ENCODE measurements around the gene SPTBN4. TPM values are rescaled to one million over a fixed set of nuclear protein-coding genes. Genes with fewer than 3 reads are reported as not detected.
"Not testable (repeated sequence)": the region's sequence is repeated elsewhere in the genome, so short reads cannot be mapped to it uniquely, and the experiment has no call there.

Gene SPTBN4
- total RNA-seq, 2 donors from 2014 or later: 0.79 to 2.0 TPM

DNA sequence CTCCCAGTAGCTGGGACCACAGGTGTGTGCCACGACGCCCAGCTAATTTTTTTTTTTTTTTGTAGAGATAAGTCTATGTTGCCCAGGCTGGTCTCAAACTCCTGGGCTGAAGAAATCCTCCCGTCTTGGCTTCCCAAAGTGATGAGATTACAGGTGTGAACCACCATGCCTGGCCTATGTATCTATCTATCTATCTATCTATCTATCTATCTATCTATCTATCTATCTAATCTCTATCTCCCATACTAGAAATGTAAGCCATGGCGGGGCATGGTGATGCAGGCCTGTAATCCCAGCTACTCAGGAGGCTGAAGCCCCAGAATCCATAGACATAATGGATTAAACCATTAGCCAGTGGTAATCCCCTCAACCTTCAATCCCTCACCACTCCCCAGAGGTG lies 16.1 kb upstream of the SPTBN4 start:
- H3K9ac ChIP-seq (ENCODE audit: extremely low read depth, low read length, poor library complexity, severe bottlenecking): no peak overlapping the region
- TF ChIP-seq, protein P1, sequence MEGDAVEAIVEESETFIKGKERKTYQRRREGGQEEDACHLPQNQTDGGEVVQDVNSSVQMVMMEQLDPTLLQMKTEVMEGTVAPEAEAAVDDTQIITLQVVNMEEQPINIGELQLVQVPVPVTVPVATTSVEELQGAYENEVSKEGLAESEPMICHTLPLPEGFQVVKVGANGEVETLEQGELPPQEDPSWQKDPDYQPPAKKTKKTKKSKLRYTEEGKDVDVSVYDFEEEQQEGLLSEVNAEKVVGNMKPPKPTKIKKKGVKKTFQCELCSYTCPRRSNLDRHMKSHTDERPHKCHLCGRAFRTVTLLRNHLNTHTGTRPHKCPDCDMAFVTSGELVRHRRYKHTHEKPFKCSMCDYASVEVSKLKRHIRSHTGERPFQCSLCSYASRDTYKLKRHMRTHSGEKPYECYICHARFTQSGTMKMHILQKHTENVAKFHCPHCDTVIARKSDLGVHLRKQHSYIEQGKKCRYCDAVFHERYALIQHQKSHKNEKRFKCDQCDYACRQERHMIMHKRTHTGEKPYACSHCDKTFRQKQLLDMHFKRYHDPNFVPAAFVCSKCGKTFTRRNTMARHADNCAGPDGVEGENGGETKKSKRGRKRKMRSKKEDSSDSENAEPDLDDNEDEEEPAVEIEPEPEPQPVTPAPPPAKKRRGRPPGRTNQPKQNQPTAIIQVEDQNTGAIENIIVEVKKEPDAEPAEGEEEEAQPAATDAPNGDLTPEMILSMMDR (conservative IDR thresholded peaks at IDR 0.05): no peak
- no peaks in the 10 kb centered on the region for H3K9me3 ChIP-seq (ENCODE audit: control insufficient read depth, low read length)
- Mint-ChIP-seq H3K27me3 (ENCODE audit: insufficient read depth) (no peaks in the 10 kb centered on the region), H3K9me3 (no peaks in the 10 kb centered on the region), H3K36me3 (ENCODE audit: low read depth) (peaks cover 11% of the 10 kb centered on the region), H3K27ac (no peak overlapping the region), H3K4me3 (no peak overlapping the region), H3K4me1 (peaks cover 11% of the 10 kb centered on the region)
- peaks cover 4% of the 10 kb centered on the region for H3K4me1 ChIP-seq (ENCODE audit: control insufficient read depth, insufficient read depth, low read length)
- H3K4me3 ChIP-seq (ENCODE audit: low read length): no peak overlapping the region
- H3K36me3 ChIP-seq (ENCODE audit: control insufficient read depth, insufficient read depth, low read length): no peaks in the 10 kb centered on the region
- DNase-seq: no peak
- 86 to 90% methylated on average over 2 to 4 of the region's 4 CpGs for WGBS, 2 experiments (ENCODE audit: insufficient coverage in 1 of 2, insufficient read length in 1 of 2)
- no peak overlapping the region for H3K27ac ChIP-seq (ENCODE audit: low read depth, low read length)
- no peaks in the 10 kb centered on the region for H3K27me3 ChIP-seq (ENCODE audit: control insufficient read depth, insufficient read depth, low read length, poor library complexity, severe bottlenecking)

DNA sequence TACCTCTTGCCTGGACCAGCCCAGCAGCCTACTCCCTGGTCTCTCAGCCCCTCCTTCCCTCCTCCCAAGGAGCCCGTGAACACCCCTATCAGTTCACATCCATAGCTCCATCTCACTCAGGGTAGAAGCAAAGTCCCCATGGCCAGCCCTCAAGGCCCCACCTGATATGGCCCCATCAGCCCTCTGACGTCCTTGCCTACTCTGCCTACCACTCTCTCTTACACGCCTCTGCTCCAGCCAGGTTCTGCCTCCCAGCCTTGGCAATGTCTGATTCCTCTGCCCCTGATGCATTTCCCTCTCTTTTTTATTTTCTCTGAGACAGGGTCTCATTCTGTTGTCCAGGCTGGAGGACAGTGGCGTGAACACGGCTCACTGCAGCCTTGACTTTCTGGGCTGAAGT lies 14.8 kb upstream of the SPTBN4 start:
- H3K4me1 Mint-ChIP-seq: no peaks in the 10 kb centered on the region
- H3K27me3 Mint-ChIP-seq (ENCODE audit: insufficient read depth): no peaks in the 10 kb centered on the region
- H3K36me3 Mint-ChIP-seq (ENCODE audit: low read depth): peaks cover 16% of the 10 kb centered on the region
- no peak overlapping the region for H3K9ac ChIP-seq (ENCODE audit: extremely low read depth, low read length, poor library complexity, severe bottlenecking)
- no peak overlapping the region for H3K27ac Mint-ChIP-seq
- no peaks in the 10 kb centered on the region for H3K9me3 ChIP-seq (ENCODE audit: control insufficient read depth, low read length)
- no peak for DNase-seq
- WGBS, 2 experiments (ENCODE audit: insufficient coverage in 1 of 2, insufficient read length in 1 of 2): 85 to 95% methylated on average over 4 to 5 of the region's 5 CpGs
- H3K9me3 Mint-ChIP-seq: no peaks in the 10 kb centered on the region
- H3K4me1 ChIP-seq (ENCODE audit: control insufficient read depth, insufficient read depth, low read length): no peaks in the 10 kb centered on the region
- no peaks in the 10 kb centered on the region for H3K36me3 ChIP-seq (ENCODE audit: control insufficient read depth, insufficient read depth, low read length)
- TF ChIP-seq, protein P1 (conservative IDR thresholded peaks at IDR 0.05): no peak
- H3K4me3 ChIP-seq (ENCODE audit: low read length): no peak overlapping the region
- no peak overlapping the region for H3K4me3 Mint-ChIP-seq
- no peak overlapping the region for H3K27ac ChIP-seq (ENCODE audit: low read depth, low read length)
- H3K27me3 ChIP-seq (ENCODE audit: control insufficient read depth, insufficient read depth, low read length, poor library complexity, severe bottlenecking): no peaks in the 10 kb centered on the region

DNA sequence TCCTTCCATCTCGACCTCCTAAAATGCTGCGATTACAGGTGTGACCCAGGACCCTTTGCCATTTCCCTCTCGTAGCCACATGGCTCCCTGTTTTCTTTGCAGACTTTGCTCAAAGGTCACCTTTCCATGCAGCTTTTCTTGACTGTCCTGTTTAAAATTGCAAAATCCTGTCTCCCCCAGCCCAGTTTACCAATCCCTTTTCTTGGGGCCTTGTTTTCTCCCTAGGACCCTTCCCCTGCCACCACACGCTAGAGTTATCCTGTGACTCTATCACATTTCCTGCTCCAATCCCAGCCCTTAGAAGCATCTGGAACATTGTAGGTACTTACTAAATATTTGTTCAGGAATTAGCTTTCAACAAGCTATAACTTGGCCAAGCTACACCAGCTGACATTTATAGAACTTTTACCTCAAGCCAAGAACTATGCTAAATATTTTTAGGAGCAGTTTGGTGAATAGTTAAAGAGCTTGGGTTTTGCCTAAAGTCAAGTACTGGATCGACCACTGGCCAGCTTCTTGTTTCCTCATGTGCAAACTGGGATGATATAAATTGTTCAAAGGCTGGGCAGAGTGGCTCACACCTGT lies 13.6 kb upstream of the SPTBN4 start:
- no peak overlapping the region for H3K27ac Mint-ChIP-seq
- DNase-seq: no peak
- Histone ChIP-seq H3K9ac (ENCODE audit: extremely low read depth, low read length, poor library complexity, severe bottlenecking) (no peak overlapping the region), H3K36me3 (ENCODE audit: control insufficient read depth, insufficient read depth, low read length) (no peaks in the 10 kb centered on the region), H3K9me3 (ENCODE audit: control insufficient read depth, low read length) (no peaks in the 10 kb centered on the region), H3K4me3 (ENCODE audit: low read length) (no peak overlapping the region), H3K27ac (ENCODE audit: low read depth, low read length) (no peak overlapping the region), H3K27me3 (ENCODE audit: control insufficient read depth, insufficient read depth, low read length, poor library complexity, severe bottlenecking) (no peaks in the 10 kb centered on the region), H3K4me1 (ENCODE audit: control insufficient read depth, insufficient read depth, low read length) (no peaks in the 10 kb centered on the region)
- peaks cover 19% of the 10 kb centered on the region for H3K36me3 Mint-ChIP-seq (ENCODE audit: low read depth)
- H3K4me1 Mint-ChIP-seq: no peaks in the 10 kb centered on the region
- H3K9me3 Mint-ChIP-seq: no peaks in the 10 kb centered on the region
- TF ChIP-seq, protein P1 (conservative IDR thresholded peaks at IDR 0.05): no peak
- H3K27me3 Mint-ChIP-seq (ENCODE audit: insufficient read depth): no peaks in the 10 kb centered on the region
- 95 to 98% methylated on average over 5 of the region's 5 CpGs for WGBS, 2 experiments (ENCODE audit: insufficient coverage in 1 of 2, insufficient read length in 1 of 2)
- no peak overlapping the region for H3K4me3 Mint-ChIP-seq

DNA sequence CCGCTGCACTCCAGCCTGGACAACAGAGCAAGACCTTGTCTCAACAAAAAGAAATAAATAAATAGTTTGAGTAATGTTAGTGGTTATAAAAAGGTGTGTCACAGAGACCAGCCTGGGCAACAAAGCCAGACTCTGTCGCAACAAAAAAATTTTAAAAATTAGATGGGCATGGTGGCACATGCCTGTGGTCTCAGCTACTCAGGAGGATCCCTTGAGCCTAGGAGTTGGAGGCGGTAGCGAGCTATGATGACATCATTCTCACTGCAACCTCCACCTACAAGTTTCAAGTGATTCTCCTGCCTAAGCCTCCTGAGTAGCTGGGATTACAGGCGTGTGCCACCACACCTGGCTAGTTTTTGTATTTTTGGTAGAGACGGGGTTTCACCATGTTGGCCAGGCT lies 12.9 kb upstream of the SPTBN4 start:
- H3K36me3 Mint-ChIP-seq (ENCODE audit: low read depth): peaks cover 19% of the 10 kb centered on the region
- not testable (repeated sequence) for H3K36me3 ChIP-seq (ENCODE audit: control insufficient read depth, insufficient read depth, low read length); H3K27me3 ChIP-seq (ENCODE audit: control insufficient read depth, insufficient read depth, low read length, poor library complexity, severe bottlenecking); H3K4me3 ChIP-seq (ENCODE audit: low read length); H3K4me1 ChIP-seq (ENCODE audit: control insufficient read depth, insufficient read depth, low read length); H3K27ac ChIP-seq (ENCODE audit: low read depth, low read length); H3K9me3 ChIP-seq (ENCODE audit: control insufficient read depth, low read length); H3K4me1 Mint-ChIP-seq; H3K27me3 Mint-ChIP-seq (ENCODE audit: insufficient read depth); H3K9me3 Mint-ChIP-seq; H3K27ac Mint-ChIP-seq; H3K9ac ChIP-seq (ENCODE audit: extremely low read depth, low read length, poor library complexity, severe bottlenecking); H3K4me3 Mint-ChIP-seq; DNase-seq
- 95 to 100% methylated on average over 2 to 6 of the region's 6 CpGs for WGBS, 2 experiments (ENCODE audit: insufficient coverage in 1 of 2, insufficient read length in 1 of 2)

Data from endodermal cell (in vitro differentiated cells).